Measurements from ENCODE around the gene REXO2. TPM values are rescaled to one million over a fixed set of nuclear protein-coding genes. Genes with fewer than 3 reads are reported as not detected.

REXO2 gene
- total RNA-seq, 1 donor from 2014 or later = 82.0 TPM

- Histone ChIP-seq H3K4me2 (no peak overlapping the region), H2AFZ (replicated peaks) (no peak overlapping the region), H3K9me3 (ENCODE audit: low read depth) (no peaks in the 10 kb centered on the region), H4K20me1 (ENCODE audit: low read depth) (no peaks in the 10 kb centered on the region), H3F3A (ENCODE audit: low read depth) (no peaks in the 10 kb centered on the region), H3K4me1 (no peaks in the 10 kb centered on the region), H3K4me3 (no peak overlapping the region), H3K36me3 (no peaks in the 10 kb centered on the region), H3K27ac (no peak overlapping the region), H3K79me2 (ENCODE audit: low read depth) (peaks cover 9% of the 10 kb centered on the region), H3K27me3 (no peaks in the 10 kb centered on the region), H3K9ac (no peak overlapping the region)
- TF ChIP-seq EZH2phosphoT487 (IDR thresholded peaks at IDR 0.05) (no peak), CTCF (IDR thresholded peaks at IDR 0.05) (no peak), EZH2 (IDR thresholded peaks at IDR 0.05) (no peak)
- no peak overlapping the region for H3K27ac Mint-ChIP-seq
- no peaks in the 10 kb centered on the region for H3K9me3 Mint-ChIP-seq
- DNase-seq (ENCODE audit: low spot score) = no peak
- H3K4me1 Mint-ChIP-seq = no peaks in the 10 kb centered on the region
- no peak overlapping the region for H3K4me3 Mint-ChIP-seq
- H3K36me3 Mint-ChIP-seq = peaks cover 14% of the 10 kb centered on the region
- H3K27me3 Mint-ChIP-seq (ENCODE audit: insufficient read depth, low read depth) = no peaks in the 10 kb centered on the region
Measured at GRCh38 chr11:114449845-114450244, 10.6 kb downstream of the REXO2 start.

GRCh38 chr11:114452399-114452798, 13.1 kb downstream of the REXO2 start:
- no peaks in the 10 kb centered on the region for H4K20me1 ChIP-seq (ENCODE audit: low read depth)
- no peaks in the 10 kb centered on the region for H3K9me3 Mint-ChIP-seq
- no peak overlapping the region for H3K27ac Mint-ChIP-seq
- H3K4me1 Mint-ChIP-seq = no peaks in the 10 kb centered on the region
- H3K27ac ChIP-seq = no peak overlapping the region
- no peaks in the 10 kb centered on the region for H3F3A ChIP-seq (ENCODE audit: low read depth)
- H3K79me2 ChIP-seq (ENCODE audit: low read depth) = no peaks in the 10 kb centered on the region
- H3K4me2 ChIP-seq = no peak overlapping the region
- TF ChIP-seq EZH2phosphoT487 (IDR thresholded peaks at IDR 0.05) (no peak), EZH2 (IDR thresholded peaks at IDR 0.05) (no peak), CTCF (IDR thresholded peaks at IDR 0.05) (no peak)
- no peaks in the 10 kb centered on the region for H3K9me3 ChIP-seq (ENCODE audit: low read depth)
- H3K9ac ChIP-seq = no peak overlapping the region
- no peaks in the 10 kb centered on the region for H3K36me3 ChIP-seq
- H3K4me3 ChIP-seq = no peak overlapping the region
- no peaks in the 10 kb centered on the region for H3K27me3 ChIP-seq
- no peaks in the 10 kb centered on the region for H3K4me1 ChIP-seq
- no peak for DNase-seq (ENCODE audit: low spot score)
- peaks cover 6% of the 10 kb centered on the region for H3K36me3 Mint-ChIP-seq
- H3K27me3 Mint-ChIP-seq (ENCODE audit: insufficient read depth, low read depth) = no peaks in the 10 kb centered on the region
- H2AFZ ChIP-seq (replicated peaks) = no peak overlapping the region
- H3K4me3 Mint-ChIP-seq = no peak overlapping the region

GRCh38 chr11:114463999-114464398, 24.7 kb downstream of the REXO2 start:
- Mint-ChIP-seq H3K27ac (no peak overlapping the region), H3K9me3 (no peaks in the 10 kb centered on the region), H3K36me3 (no peaks in the 10 kb centered on the region), H3K27me3 (ENCODE audit: insufficient read depth, low read depth) (no peaks in the 10 kb centered on the region), H3K4me1 (no peaks in the 10 kb centered on the region), H3K4me3 (no peak overlapping the region)
- Histone ChIP-seq H3K4me2 (no peak overlapping the region), H3K27me3 (no peaks in the 10 kb centered on the region), H3K27ac (no peak overlapping the region), H4K20me1 (ENCODE audit: low read depth) (no peaks in the 10 kb centered on the region), H3K9ac (no peak overlapping the region), H2AFZ (replicated peaks) (no peak overlapping the region), H3K9me3 (ENCODE audit: low read depth) (no peaks in the 10 kb centered on the region), H3K4me1 (no peaks in the 10 kb centered on the region), H3F3A (ENCODE audit: low read depth) (no peaks in the 10 kb centered on the region), H3K79me2 (ENCODE audit: low read depth) (no peaks in the 10 kb centered on the region), H3K36me3 (peaks cover 6% of the 10 kb centered on the region), H3K4me3 (no peak overlapping the region)
- TF ChIP-seq EZH2phosphoT487 (IDR thresholded peaks at IDR 0.05) (no peak), EZH2 (IDR thresholded peaks at IDR 0.05) (no peak), CTCF (IDR thresholded peaks at IDR 0.05) (no peak)
- DNase-seq (ENCODE audit: low spot score) = no peak
